Chondrocyte (in vitro differentiated cells): ENCODE data around the gene LRIT1. TPM values are rescaled to one million over a fixed set of nuclear protein-coding genes. Genes with fewer than 3 reads are reported as not detected.

Experiments
- DNase-seq: peaks from one replicate; pipeline ENCODE4 v3.0.0; 2021; ENCODE audit warnings: mixed read lengths, low spot score
- H3K27ac Mint-ChIP-seq: one replicate; pipeline ENCODE4 v1.8.0; 2021; ENCODE audit warnings: mild to moderate bottlenecking, moderate library complexity, mixed read lengths; ENCODE audit not compliant: unreplicated experiment
- H3K27me3 Mint-ChIP-seq: 2 replicates; pipeline ENCODE4 v1.8.0; 2021; ENCODE audit warnings: low read depth, mixed read lengths
- H3K36me3 Mint-ChIP-seq: 2 replicates; pipeline ENCODE4 v1.8.0; 2021; ENCODE audit warnings: low read depth, mixed read lengths
- H3K4me1 Mint-ChIP-seq: 2 replicates; pipeline ENCODE4 v1.8.0; 2021; ENCODE audit warnings: low read depth, mild to moderate bottlenecking, mixed read lengths
- H3K4me3 Mint-ChIP-seq: one replicate; pipeline ENCODE4 v1.8.0; 2021; ENCODE audit warnings: mild to moderate bottlenecking, moderate library complexity, mixed read lengths; ENCODE audit not compliant: unreplicated experiment
- H3K9me3 Mint-ChIP-seq: 2 replicates; pipeline ENCODE4 v1.8.0; 2021; ENCODE audit warnings: low read depth, mixed read lengths
- total RNA-seq: library from RNA; stranded (reverse); gene quantifications from 3 replicates; pipeline ENCODE4 v1.2.1, GENCODE V29; 2021
- TF ChIP-seq, protein P1 (sequence below): fragments of 200-600 bp; sonication (generic); IDR thresholded peaks from 2 replicates; pipeline ENCODE4 v1.5.0; 2021; ENCODE audit warnings: antibody characterized with exemption, mild to moderate bottlenecking, moderate library complexity

The LRIT1 gene
- total RNA-seq, 1 donor from 2014 or later = not detected

- DNase-seq = no peak
- Mint-ChIP-seq H3K4me3 (no peak overlapping the region), H3K27me3 (peaks cover 5% of the 10 kb centered on the region), H3K4me1 (no peaks in the 10 kb centered on the region), H3K27ac (no peak overlapping the region), H3K36me3 (no peaks in the 10 kb centered on the region), H3K9me3 (no peaks in the 10 kb centered on the region)
- TF ChIP-seq, protein P1, sequence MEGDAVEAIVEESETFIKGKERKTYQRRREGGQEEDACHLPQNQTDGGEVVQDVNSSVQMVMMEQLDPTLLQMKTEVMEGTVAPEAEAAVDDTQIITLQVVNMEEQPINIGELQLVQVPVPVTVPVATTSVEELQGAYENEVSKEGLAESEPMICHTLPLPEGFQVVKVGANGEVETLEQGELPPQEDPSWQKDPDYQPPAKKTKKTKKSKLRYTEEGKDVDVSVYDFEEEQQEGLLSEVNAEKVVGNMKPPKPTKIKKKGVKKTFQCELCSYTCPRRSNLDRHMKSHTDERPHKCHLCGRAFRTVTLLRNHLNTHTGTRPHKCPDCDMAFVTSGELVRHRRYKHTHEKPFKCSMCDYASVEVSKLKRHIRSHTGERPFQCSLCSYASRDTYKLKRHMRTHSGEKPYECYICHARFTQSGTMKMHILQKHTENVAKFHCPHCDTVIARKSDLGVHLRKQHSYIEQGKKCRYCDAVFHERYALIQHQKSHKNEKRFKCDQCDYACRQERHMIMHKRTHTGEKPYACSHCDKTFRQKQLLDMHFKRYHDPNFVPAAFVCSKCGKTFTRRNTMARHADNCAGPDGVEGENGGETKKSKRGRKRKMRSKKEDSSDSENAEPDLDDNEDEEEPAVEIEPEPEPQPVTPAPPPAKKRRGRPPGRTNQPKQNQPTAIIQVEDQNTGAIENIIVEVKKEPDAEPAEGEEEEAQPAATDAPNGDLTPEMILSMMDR = no peak
Observed at GRCh38 chr10:84270708-84271107, 29.4 kb upstream of the LRIT1 start.

GRCh38 chr10:84269773-84270172 is 28.4 kb upstream of the LRIT1 start:
- H3K4me1 Mint-ChIP-seq = peaks cover under 1% of the 10 kb centered on the region
- no peak overlapping the region for H3K4me3 Mint-ChIP-seq
- H3K27ac Mint-ChIP-seq = peak overlapping the region; percentile 80
- H3K36me3 Mint-ChIP-seq = no peaks in the 10 kb centered on the region
- TF ChIP-seq, protein P1 = no peak
- no peak for DNase-seq
- no peaks in the 10 kb centered on the region for H3K9me3 Mint-ChIP-seq
- H3K27me3 Mint-ChIP-seq = peaks cover 5% of the 10 kb centered on the region

DNA sequence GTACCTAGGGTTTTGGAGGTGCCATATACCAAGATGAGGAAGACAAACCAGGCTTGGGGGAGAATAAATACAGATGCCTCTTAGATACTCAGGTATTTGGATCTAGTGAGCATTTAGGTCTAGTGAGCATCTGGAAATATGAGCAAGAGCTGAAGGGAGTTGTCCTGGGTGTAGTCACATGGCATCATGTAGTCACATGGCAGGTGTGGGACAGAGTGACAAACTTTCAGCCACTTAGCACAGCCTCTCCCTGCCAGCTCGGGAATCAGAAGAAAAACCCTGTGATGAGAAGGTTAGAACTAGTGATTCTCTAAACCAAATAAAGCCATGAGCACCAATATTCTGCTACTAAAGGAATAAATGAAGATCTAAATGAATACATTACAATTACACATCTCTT is 27.8 kb upstream of the LRIT1 start:
- Mint-ChIP-seq H3K36me3 (no peaks in the 10 kb centered on the region), H3K27ac (peak overlapping the region; percentile 80), H3K4me1 (peaks cover 5% of the 10 kb centered on the region)

GRCh38 chr10:84267503-84268126 is 26.3 kb upstream of the LRIT1 start:
- H3K4me1 Mint-ChIP-seq = peaks cover 5% of the 10 kb centered on the region
- peaks cover 14% of the 10 kb centered on the region for H3K27me3 Mint-ChIP-seq
- no peak overlapping the region for H3K4me3 Mint-ChIP-seq
- H3K27ac Mint-ChIP-seq = no peak overlapping the region
- TF ChIP-seq, protein P1 = peak; percentile 78
- no peak for DNase-seq
- H3K36me3 Mint-ChIP-seq = no peaks in the 10 kb centered on the region
- no peaks in the 10 kb centered on the region for H3K9me3 Mint-ChIP-seq

More for the DNA sequence above, 27.8 kb upstream of the LRIT1 start:
- Mint-ChIP-seq H3K9me3 (no peaks in the 10 kb centered on the region), H3K4me3 (no peak overlapping the region), H3K27me3 (peaks cover 8% of the 10 kb centered on the region)
- TF ChIP-seq, protein P1 = no peak
- no peak for DNase-seq

DNA sequence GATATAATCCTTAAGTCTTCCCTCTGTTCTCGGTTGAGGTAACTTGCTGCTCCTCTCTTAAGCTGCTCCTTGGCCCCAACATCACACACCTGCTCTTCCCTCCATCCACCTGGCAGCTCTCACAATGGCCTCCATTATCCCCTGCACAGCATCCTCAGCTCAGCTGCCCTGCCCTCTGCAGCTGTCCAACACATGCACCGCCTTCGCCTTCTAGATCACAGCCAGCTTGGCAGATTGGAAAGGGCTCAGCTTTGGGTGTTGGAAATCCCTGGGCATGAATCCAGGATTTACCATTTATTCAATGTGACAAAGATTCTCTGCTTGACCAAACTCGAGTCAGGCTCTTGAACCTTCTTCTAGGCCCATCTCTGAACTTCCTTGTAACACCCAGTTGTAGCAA is 24.1 kb upstream of the LRIT1 start:
- Mint-ChIP-seq H3K36me3 (no peaks in the 10 kb centered on the region), H3K27me3 (peaks cover 15% of the 10 kb centered on the region), H3K4me3 (no peak overlapping the region), H3K4me1 (peaks cover 5% of the 10 kb centered on the region), H3K9me3 (no peaks in the 10 kb centered on the region), H3K27ac (no peak overlapping the region)
- DNase-seq = no peak
- TF ChIP-seq, protein P1 = no peak
